SK-N-SH treated with all-trans-retinoic acid at 6 μM for 48 hours (cell line): Measurements from ENCODE around the gene ITGB3.

ENCODE experiments used
- OSR1 ChIP-seq: fragments of 250-450 bp; sonication (Bioruptor Pico); IDR thresholded peaks from 2 replicates; pipeline ENCODE4 v1.8.0; 2022; ENCODE audit warnings: moderate library complexity, mild to moderate bottlenecking, inconsistent platforms
- PATZ1 ChIP-seq: fragments of 250-450 bp; sonication (Bioruptor Pico); IDR thresholded peaks from 2 replicates; pipeline ENCODE4 v1.8.0; 2020; ENCODE audit warnings: mild to moderate bottlenecking, moderate library complexity, borderline replicate concordance
- RARB ChIP-seq: fragments of 250-450 bp; sonication (Bioruptor Pico); IDR thresholded peaks from 2 replicates; pipeline ENCODE4 v1.8.0; 2021; ENCODE audit warnings: mild to moderate bottlenecking, moderate library complexity
- ZFP3 ChIP-seq: fragments of 250-450 bp; sonication (Bioruptor Pico); IDR thresholded peaks from 2 replicates; pipeline ENCODE4 v1.5.0; 2020; ENCODE audit warnings: mild to moderate bottlenecking, moderate library complexity
- ZFP30 ChIP-seq: fragments of 450-650 bp; formaldehyde crosslinking; IDR thresholded peaks from 2 replicates; pipeline ENCODE4 v1.5.0; 2022; ENCODE audit warnings: mild to moderate bottlenecking, moderate library complexity

- no peak for TF ChIP-seq PATZ1 (CRISPR knock-in tag)
- TF ChIP-seq RARB = no peak
- no peak for TF ChIP-seq OSR1
- TF ChIP-seq ZFP3 (CRISPR knock-in tag) = no peak
- TF ChIP-seq ZFP30 (CRISPR knock-in tag) = no peak
These were observed 7.5 kb upstream of the ITGB3 start for GRCh38 chr17:47246120-47246519.
